HCT116 (cell line): ENCODE results near the gene EPHA4. TPM values are rescaled to one million over a fixed set of nuclear protein-coding genes. Genes with fewer than 3 reads are reported as not detected.

Source experiments
- ATAC-seq: fragments of 200-7000 bp; cut with Tn5 transposase; 2 replicates; pipeline ENCODE4 v1.9.1; 2020; ENCODE audit warnings: mild to moderate bottlenecking, moderate library complexity
- BruUV-seq: library from RNA; stranded (reverse); fragments of 400-500 nt; replicated peaks from 2 replicates; lab custom pipeline; 2021; lab: Mats Ljungman, UMichigan
- CTCF ChIA-PET: fragments of 300-600 bp; sonication (Branson Sonifier 250); formaldehyde crosslinking; loops from one replicate; lab custom pipeline; 2021; ENCODE audit warnings: antibody characterized with exemption; lab: Charles Lee
- POLR2A ChIA-PET: fragments of 300-600, 350-600 bp; sonication (Branson Sonifier 250); formaldehyde crosslinking; loops from one replicate; lab custom pipeline; 2021; ENCODE audit warnings: antibody characterized with exemption; lab: Charles Lee
- RAD21 ChIA-PET, 2 experiments: fragments of 300-600 bp; sonication (Branson Sonifier 250); formaldehyde crosslinking; loops; one replicate each; lab custom pipeline; 2023; ENCODE audit warnings: low total read pairs in 2 of 2; ENCODE audit not compliant: uncharacterized antibody in 2 of 2, unreplicated experiment in 2 of 2, low non-redundant PET in 1 of 2; lab: Charles Lee
- DNase-seq: peaks from one replicate; pipeline ENCODE4 v3.0.0-alpha.2; 2010; ENCODE audit warnings: low read depth, low spot score
- H2AFZ ChIP-seq: fragments of 200-600 bp; shearing (Covaris generic), sonication (generic); 2 replicates; pipeline ENCODE4 v1.6.1; 2017; ENCODE audit warnings: low read depth, mixed run types, mixed read lengths, antibody characterized with exemption, low read length; ENCODE audit not compliant: poor library complexity, severe bottlenecking
- H3K27ac ChIP-seq: 2 replicates; pipeline ENCODE4 v1.5.1; 2012; ENCODE audit warnings: low read depth, low read length
- H3K27me3 ChIP-seq: fragments of 200-600 bp; sonication (generic); 2 replicates; pipeline ENCODE4 v1.6.1; 2016; ENCODE audit warnings: mixed run types, low read length, mixed read lengths; ENCODE audit not compliant: insufficient read depth
- H3K36me3 ChIP-seq, 2 experiments: fragments of 200-500 bp in 1 of 2; fragments of 200-600 bp in 1 of 2; sonication (Bioruptor generic) in 1 of 2; sonication (generic) in 1 of 2; 2 replicates each; pipeline versions ENCODE4 v1.5.1 to v1.6.1; 2014 to 2016; ENCODE audit warnings: low read length in 2 of 2, inconsistent platforms in 1 of 2, mixed read lengths in 1 of 2, mixed run types in 1 of 2; ENCODE audit not compliant: insufficient read depth in 2 of 2, control insufficient read depth in 1 of 2
- H3K4me1 ChIP-seq, 2 experiments: fragments of 200-600 bp in 1 of 2; sonication (generic) in 1 of 2; 2 replicates each; pipeline versions ENCODE4 v1.5.1 to v1.6.1; 2012 to 2017; ENCODE audit warnings: low read length in 2 of 2, inconsistent platforms in 1 of 2, mild to moderate bottlenecking in 1 of 2, mixed read lengths in 1 of 2, mixed run types in 1 of 2, moderate library complexity in 1 of 2; ENCODE audit not compliant: insufficient read depth in 2 of 2, control insufficient read depth in 1 of 2
- H3K4me2 ChIP-seq: fragments of 200-600 bp; sonication (generic); 2 replicates; pipeline ENCODE4 v1.6.1; 2017; ENCODE audit warnings: mixed run types, low read length, mixed read lengths
- H3K4me3 ChIP-seq, 2 experiments: fragments of 200-600 bp in 1 of 2; sonication (generic) in 1 of 2; replicated peaks in 1 of 2; 2 replicates each; pipeline ENCODE4 v1.5.1; 2011 to 2016; ENCODE audit warnings: low read length in 2 of 2, control low read depth in 1 of 2, low read depth in 1 of 2, mild to moderate bottlenecking in 1 of 2, mixed read lengths in 1 of 2, mixed run types in 1 of 2
- H3K79me2 ChIP-seq: fragments of 200-600 bp; sonication (generic); 2 replicates; pipeline ENCODE4 v1.6.1; 2017; ENCODE audit warnings: mild to moderate bottlenecking, mixed run types, low read length, moderate library complexity, mixed read lengths; ENCODE audit not compliant: insufficient read depth
- H3K9ac ChIP-seq: fragments of 200-600 bp; sonication (generic); 2 replicates; pipeline ENCODE4 v1.6.1; 2016; ENCODE audit warnings: low read length, mixed read lengths
- H3K9me2 ChIP-seq: fragments of 200-600 bp; sonication (generic), shearing (Covaris generic); 2 replicates; pipeline ENCODE4 v1.6.1; 2017; ENCODE audit warnings: mixed run types, mild to moderate bottlenecking, moderate library complexity; ENCODE audit not compliant: insufficient read depth
- H3K9me3 ChIP-seq, 2 experiments: fragments of 200-500 bp in 1 of 2; fragments of 200-600 bp in 1 of 2; sonication (Bioruptor generic) in 1 of 2; sonication (generic) in 1 of 2; 2 replicates each; pipeline ENCODE4 v1.6.1; 2014 to 2017; ENCODE audit warnings: low read length in 2 of 2, mixed read lengths in 2 of 2, inconsistent platforms in 1 of 2, low read depth in 1 of 2, mild to moderate bottlenecking in 1 of 2, mixed run types in 1 of 2, moderate library complexity in 1 of 2; ENCODE audit not compliant: control insufficient read depth in 1 of 2, insufficient read depth in 1 of 2
- H4K20me1 ChIP-seq: fragments of 200-600 bp; sonication (generic), shearing (Covaris generic); 2 replicates; pipeline ENCODE4 v1.6.1; 2017; ENCODE audit warnings: mixed run types, mild to moderate bottlenecking, moderate library complexity; ENCODE audit not compliant: insufficient read depth
- CBX3 ChIP-seq: IDR thresholded peaks from 2 replicates; pipeline ENCODE4 v1.6.1; 2012; ENCODE audit warnings: low read depth
- EGR1 ChIP-seq: IDR thresholded peaks from 2 replicates; pipeline ENCODE4 v1.6.1; 2012; ENCODE audit warnings: low read depth
- EZH2 ChIP-seq: fragments of 200-600 bp; sonication (generic); IDR thresholded peaks from 2 replicates; pipeline ENCODE4 v1.6.1; 2017; ENCODE audit warnings: antibody characterized with exemption, mixed run types
- EZH2phosphoT487 ChIP-seq: fragments of 200-600 bp; IDR thresholded peaks from 2 replicates; pipeline ENCODE4 v1.6.1; 2018; ENCODE audit warnings: antibody characterized with exemption, borderline replicate concordance
- JUND ChIP-seq: IDR thresholded peaks from 2 replicates; pipeline ENCODE4 v1.6.1; 2012
- POLR2A ChIP-seq: IDR thresholded peaks from 2 replicates; pipeline ENCODE4 v1.7.0; 2011; ENCODE audit warnings: borderline replicate concordance; ENCODE audit not compliant: insufficient read depth, insufficient read length; ENCODE audit errors: extremely low read depth
- POLR2AphosphoS5 ChIP-seq: IDR thresholded peaks from 2 replicates; pipeline ENCODE4 v1.6.1; 2011; ENCODE audit warnings: mild to moderate bottlenecking, low read depth, low read length, moderate library complexity
- SP1 ChIP-seq: IDR thresholded peaks from 2 replicates; pipeline ENCODE4 v1.6.1; 2012; ENCODE audit warnings: low read depth
- SRF ChIP-seq: IDR thresholded peaks from 2 replicates; pipeline ENCODE4 v1.6.1; 2012; ENCODE audit warnings: low read depth
- YY1 ChIP-seq: IDR thresholded peaks from 2 replicates; pipeline ENCODE4 v1.6.1; 2011; ENCODE audit warnings: low read length, low read depth, moderate library complexity, mild to moderate bottlenecking; ENCODE audit not compliant: insufficient replicate concordance; ENCODE audit errors: extremely low read depth
- ZBTB33 ChIP-seq: IDR thresholded peaks from 2 replicates; pipeline ENCODE4 v1.6.1; 2011; ENCODE audit warnings: mild to moderate bottlenecking, low read length, moderate library complexity; ENCODE audit not compliant: insufficient replicate concordance; ENCODE audit errors: extremely low read depth
- ZFX ChIP-seq: fragments of 450-650 bp; IDR thresholded peaks from 2 replicates; pipeline ENCODE4 v1.6.1; 2017
- intact Hi-C: fragments of 100-400 bp; cut with micrococcal nuclease; formaldehyde crosslinking; loops from 2 replicates; pipeline ENCODE4 v1.10.0; 2022
- total RNA-seq: library from RNA; stranded (reverse); gene quantifications from one replicate; pipeline ENCODE4 v1.2.1, GENCODE V29; 2021; ENCODE audit not compliant: unreplicated experiment
- TF ChIP-seq, protein P1 (sequence below): IDR thresholded peaks from 2 replicates; pipeline ENCODE4 v1.6.1; 2012; ENCODE audit warnings: low read depth

The EPHA4 gene
- total RNA-seq, 1 experiment from 2014 or later = 3.5 TPM

GRCh38 chr2:221612161-221612560, 40.1 kb upstream of the EPHA4 start:
- Histone ChIP-seq H3K4me2 (no peak overlapping the region), H3K4me1 (no peaks in the 10 kb centered on the region), H3K27me3 (peaks cover 32% of the 10 kb centered on the region), H3K27ac (no peak overlapping the region), H3K9me2 (no peaks in the 10 kb centered on the region), H3K4me3 (no peak overlapping the region), H3K79me2 (no peaks in the 10 kb centered on the region), H4K20me1 (no peaks in the 10 kb centered on the region), H3K9ac (no peak overlapping the region), H3K9me3 (no peaks in the 10 kb centered on the region), H3K36me3 (no peaks in the 10 kb centered on the region), H2AFZ (no peak overlapping the region)
- TF ChIP-seq POLR2AphosphoS5 (no peak), CBX3 (no peak), ZFX (no peak), EGR1 (no peak), SRF (no peak), POLR2A (no peak), EZH2 (no peak), JUND (no peak), EZH2phosphoT487 (no peak), SP1 (no peak), ZBTB33 (no peak), YY1 (no peak)
- TF ChIP-seq, protein P1, sequence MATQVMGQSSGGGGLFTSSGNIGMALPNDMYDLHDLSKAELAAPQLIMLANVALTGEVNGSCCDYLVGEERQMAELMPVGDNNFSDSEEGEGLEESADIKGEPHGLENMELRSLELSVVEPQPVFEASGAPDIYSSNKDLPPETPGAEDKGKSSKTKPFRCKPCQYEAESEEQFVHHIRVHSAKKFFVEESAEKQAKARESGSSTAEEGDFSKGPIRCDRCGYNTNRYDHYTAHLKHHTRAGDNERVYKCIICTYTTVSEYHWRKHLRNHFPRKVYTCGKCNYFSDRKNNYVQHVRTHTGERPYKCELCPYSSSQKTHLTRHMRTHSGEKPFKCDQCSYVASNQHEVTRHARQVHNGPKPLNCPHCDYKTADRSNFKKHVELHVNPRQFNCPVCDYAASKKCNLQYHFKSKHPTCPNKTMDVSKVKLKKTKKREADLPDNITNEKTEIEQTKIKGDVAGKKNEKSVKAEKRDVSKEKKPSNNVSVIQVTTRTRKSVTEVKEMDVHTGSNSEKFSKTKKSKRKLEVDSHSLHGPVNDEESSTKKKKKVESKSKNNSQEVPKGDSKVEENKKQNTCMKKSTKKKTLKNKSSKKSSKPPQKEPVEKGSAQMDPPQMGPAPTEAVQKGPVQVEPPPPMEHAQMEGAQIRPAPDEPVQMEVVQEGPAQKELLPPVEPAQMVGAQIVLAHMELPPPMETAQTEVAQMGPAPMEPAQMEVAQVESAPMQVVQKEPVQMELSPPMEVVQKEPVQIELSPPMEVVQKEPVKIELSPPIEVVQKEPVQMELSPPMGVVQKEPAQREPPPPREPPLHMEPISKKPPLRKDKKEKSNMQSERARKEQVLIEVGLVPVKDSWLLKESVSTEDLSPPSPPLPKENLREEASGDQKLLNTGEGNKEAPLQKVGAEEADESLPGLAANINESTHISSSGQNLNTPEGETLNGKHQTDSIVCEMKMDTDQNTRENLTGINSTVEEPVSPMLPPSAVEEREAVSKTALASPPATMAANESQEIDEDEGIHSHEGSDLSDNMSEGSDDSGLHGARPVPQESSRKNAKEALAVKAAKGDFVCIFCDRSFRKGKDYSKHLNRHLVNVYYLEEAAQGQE = no peak
- POLR2A ChIA-PET = no interaction called here
- RAD21 ChIA-PET = no interaction called here
- no TSS peak for BruUV-seq
- intact Hi-C loops = no loop called here
- ATAC-seq (no peak), DNase-seq (no peak)
- CTCF ChIA-PET = no interaction called here
